NCI-H2081 (cell line): ENCODE measurements around the gene MB.

Experiments used
- DNase-seq, 2 experiments: peaks; one replicate each; lab custom pipeline; 2025; lab: John Stamatoyannopoulos, UW

MB gene

DNA sequence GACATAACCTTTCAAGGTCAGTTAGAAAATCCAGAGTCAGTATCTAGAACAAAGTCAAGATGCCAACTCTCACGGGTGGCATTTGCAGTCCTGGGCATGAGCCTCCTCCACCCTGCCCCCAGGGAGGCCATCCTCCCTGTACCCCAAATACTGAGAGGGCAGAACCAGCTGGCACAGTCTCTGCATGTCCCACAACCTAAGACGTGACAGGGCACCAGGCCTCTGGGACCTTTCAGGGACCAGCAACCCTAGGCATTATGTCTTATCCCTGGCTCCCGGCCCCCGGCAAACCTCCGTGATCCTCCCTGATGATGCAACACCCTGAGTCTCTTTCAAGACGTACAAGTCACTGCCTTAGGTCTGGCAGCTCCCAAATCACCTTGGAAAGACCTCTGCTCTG, 2.0 kb downstream of the MB start:
- DNase-seq: no peak

DNA sequence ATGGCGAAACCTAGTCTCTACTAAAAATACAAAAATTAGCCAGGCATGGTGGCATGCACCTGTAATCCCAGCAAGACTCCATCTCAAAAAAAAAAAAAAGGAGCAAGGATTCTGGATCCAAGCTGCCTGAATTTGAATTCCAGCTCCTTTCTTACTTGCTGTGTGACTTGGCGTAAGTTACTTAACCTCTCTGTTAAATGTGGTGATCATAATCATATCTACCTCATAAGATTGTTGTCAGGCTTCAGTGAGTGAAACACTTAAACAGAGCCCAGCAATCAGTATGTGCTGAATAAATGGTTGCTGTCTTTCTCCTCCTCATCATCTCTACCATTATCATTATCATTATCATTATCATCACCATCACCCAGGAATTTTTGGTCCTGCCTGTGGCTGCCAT, 2.7 kb downstream of the MB start:
- no peak for DNase-seq

DNA sequence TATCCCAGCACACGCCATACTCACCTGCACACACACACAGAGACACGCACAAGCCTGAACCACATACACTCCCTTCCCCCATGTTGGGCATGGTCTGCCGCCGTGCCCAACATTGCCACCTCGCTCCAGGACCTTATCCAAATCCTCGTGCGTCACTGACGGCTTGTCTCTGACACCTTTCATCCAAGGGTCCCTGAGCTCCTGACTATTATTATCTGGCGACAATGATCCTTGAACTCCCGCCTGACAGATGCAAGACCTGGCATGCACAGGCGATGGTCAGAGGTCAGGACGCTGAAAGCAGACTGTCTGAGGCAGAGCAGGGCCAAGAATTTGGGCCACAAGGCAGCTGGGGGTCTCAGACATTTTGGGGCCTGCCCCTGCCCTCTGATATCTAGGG, 4.2 kb downstream of the MB start:
- DNase-seq: no peak

DNA sequence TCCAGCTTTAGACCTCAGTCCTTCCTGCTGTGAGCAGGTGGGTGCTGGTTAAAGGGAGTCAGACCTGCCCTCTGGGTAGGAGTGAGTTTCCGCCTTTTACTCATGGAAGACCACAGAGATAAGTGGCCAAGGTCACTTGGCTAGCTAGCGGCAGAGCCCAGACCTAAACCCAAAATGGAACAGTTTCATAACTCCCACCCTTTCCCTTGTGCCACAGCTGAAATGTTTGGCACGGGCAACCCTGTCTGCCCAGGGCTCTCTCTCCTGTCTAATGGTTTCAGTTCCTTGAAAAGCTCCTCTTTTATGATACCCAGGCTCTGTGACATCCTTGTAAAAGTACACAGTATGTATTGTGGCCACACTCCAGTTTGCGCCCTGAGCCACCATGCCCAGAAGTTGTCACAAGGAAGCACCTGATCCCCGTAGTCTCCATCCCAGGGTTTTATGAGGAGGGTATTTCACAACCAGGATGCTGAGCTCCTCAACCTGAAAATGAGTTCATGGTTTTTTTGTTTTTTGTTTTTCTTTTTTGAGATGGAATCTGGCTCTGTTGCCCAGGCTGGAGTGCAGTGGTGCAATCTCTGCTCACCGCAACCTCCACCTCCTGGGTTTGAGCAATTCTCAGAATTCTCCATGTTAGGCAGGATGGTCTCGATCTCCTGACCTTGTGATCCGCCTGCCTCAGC, 5.1 kb downstream of the MB start:
- DNase-seq: no peak

DNA sequence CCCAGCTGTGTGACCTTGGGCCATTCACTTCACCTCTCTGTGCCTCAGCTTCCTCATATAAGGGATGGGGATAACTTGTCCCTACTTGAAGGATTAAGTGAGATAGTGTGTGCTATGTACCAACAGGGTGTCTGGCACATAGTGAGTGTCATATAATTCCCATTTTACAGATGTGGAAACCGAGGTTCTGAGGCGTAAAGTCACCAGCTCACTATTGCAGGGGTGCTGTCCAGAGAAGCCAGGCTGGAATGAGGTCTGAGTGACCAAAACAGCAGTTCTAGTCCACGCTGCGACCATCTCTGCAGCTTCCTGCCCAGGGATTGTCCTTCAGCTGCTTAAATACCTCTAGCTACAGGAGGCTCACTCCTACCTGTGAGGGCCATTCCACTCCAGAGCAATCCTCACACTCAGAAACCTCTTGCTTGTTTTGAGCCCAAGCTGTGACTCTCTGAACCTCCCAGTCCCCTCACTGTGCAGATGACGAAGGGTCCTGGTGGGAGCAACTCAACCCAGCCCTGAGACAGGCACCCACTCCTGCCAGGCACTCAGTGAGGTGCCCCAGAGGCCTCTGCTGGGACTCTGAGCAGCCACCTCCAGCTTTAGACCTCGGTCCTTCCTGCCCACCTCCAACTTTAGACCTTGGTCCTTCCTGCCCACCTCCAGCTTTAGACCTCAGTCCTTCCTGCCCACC, 5.8 kb downstream of the MB start:
- no peak for DNase-seq

DNA sequence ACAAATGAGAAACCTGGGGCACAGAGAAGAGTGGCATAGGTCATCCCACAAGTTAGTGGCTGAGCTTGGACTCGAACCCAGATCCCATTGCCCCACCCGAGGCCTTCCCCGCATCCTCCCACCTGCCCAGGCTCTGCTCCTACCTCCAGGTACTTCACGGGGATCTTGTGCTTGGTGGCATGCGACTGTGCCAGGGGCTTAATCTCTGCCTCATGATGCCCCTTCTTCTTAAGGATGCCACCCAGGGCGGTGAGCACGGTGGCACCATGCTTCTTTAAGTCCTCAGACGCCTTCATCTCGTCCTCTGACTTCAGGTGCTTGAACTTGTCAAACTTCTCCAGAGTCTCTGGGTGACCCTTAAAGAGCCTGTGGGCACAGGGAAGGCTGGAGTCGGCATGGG, 6.4 kb downstream of the MB start:
- no peak for DNase-seq

DNA sequence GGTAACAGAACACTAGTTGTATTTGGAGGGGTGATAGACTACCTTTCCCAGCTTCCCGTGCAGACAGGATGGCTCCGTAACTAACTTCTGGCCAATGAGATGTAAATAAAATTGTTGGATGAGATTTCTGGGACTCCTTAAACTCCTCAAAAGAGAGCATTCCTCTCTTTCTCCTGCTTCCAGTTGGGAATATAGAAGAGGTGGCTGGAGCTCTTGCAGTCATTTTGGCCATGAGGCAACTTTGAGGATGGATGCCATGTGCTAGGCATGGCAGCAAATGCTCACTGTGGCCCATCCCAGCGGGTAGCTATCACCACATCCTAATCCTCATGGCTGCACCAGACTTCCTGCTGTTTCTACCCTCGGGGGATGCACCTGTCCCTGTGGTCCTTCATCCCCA, 7.4 kb downstream of the MB start:
- no peak for DNase-seq

DNA sequence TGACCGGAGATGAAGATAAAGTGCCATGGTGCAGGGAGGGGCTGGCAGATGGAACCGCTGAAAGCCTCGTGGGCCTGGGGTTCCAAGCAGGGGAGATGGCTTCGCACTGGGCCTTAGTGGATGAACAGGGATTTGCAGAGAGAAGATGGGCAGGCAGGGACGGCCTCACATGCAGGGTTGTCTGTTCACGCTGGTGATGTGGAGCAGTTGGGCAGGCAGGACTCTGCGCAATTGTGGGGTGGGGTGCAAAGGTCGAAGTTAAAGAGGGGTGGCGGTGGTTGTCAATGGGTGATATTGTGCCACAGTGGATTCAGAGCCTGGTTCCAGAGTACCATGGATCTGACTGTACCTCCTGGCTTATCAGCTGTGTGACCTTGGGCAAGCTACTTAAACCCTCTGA, 7.9 kb downstream of the MB start:
- DNase-seq: no peak

DNA sequence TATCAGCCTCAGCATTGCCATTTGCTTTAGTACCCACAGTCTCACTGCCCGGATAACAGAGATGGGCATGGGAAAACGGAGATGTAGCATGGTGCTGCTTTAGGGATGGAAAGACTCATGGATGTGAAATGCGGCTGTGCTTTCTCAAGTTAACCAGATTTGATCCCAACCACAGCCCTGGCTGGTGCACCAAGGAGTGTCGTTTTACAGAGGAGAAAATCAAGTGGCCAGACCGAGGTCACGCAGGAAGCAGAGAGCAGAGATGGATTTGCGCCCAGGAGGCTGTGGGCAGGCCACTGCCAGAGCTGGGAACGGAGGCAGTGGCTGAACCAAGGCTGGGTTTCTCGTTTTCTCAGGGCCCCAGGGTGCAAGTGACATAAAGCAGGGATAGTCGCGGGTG, 9.0 kb downstream of the MB start:
- DNase-seq: no peak

DNA sequence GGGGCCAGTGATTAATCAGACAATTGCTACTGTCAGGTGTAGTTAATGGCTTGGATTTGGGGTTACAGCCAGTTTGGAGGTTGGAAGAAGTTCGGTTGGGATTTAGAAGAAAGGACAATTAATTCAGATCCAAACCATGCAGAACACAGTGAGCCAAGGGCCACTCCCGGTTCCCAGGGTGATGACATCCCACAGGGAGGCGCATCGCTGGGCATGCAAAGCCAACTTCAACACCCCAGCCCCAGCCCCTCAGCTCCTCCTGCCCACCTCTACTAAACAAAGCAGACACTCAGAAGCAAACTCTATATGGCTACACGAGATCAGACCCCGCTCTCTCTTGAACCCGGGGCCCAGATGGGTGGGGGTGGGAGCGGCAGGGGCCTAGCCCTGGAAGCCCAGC, 10.2 kb downstream of the MB start:
- no peak for DNase-seq

DNA sequence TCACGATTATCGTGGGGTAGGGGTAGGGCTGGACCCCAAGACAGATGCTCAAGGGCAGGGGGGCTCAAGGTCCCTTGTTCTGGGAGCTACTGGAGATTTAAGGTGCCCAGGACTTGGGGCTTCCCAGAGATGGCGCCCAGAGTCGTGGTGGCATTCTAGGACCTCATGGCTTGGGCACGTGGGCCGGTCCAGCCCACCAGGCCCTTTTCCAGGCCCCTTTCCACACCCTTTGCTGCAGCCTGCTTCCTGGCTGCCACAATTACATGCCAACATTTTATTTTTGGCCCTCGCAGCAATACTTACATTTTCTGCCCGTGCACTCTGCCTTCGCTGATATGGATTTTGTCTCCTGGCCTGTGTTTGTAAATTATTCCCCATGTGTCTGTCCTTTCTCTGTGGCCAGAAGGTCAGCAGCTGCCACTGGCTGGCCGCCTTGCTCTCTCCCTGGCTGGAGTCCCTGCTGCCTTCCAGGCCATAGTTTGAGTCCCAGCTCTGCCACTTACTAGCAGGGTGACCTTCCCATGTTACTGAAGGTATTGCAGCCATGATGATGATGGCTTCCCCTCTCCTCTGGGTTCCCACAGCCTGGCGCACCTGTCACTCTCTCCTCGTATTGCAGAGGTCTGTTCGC, 11.2 kb downstream of the MB start:
- DNase-seq: no peak

DNA sequence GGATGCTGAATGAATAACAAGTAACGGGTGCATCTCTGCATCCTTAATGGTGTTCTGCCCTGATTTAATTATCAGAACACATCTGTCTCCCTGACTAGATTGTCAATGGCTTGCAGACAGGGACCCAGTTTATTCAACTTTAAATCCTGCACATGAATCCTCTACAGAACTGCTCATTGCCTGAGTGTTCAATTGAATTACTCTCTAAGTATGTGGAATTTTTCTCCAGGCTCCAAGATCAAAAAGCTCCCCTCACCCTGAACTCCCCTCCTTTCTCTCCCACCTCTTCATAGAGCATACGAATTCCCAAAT, 11.8 kb downstream of the MB start:
- DNase-seq: no peak

DNA sequence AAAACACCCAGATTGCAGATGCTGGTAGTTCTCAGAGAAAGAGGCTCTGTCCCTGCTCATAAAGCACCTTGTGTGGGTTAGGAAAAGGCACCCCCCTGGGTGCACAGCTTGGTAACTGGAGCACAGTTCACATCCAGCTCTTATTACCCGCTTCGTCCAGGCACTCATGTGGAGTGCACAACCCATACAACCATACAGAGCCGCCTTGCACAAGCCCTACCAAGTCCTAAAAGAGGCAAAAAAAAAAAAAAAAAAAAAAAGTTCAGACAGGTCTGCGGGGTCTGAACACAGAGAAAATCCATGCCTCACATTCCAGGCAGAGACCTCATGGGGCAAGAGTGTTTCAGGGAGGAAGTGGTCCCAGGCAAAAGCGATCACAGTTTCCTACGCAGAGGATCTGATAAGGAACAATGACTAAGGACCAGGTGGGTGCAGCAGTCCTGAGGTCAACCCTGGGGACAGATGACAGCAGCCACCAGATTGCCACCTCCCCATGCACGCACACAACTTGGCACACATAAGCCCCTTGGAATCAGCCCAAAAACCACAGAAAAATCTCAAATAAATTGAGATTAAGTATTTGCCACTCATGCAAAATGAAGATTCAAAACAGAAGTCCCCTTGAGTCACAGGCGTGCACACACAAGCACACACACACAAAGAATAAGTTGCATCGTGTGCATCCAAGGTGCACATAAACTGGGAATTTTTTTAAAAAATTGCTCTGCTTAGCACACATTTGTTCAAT, 12.3 kb downstream of the MB start:
- DNase-seq: no peak

DNA sequence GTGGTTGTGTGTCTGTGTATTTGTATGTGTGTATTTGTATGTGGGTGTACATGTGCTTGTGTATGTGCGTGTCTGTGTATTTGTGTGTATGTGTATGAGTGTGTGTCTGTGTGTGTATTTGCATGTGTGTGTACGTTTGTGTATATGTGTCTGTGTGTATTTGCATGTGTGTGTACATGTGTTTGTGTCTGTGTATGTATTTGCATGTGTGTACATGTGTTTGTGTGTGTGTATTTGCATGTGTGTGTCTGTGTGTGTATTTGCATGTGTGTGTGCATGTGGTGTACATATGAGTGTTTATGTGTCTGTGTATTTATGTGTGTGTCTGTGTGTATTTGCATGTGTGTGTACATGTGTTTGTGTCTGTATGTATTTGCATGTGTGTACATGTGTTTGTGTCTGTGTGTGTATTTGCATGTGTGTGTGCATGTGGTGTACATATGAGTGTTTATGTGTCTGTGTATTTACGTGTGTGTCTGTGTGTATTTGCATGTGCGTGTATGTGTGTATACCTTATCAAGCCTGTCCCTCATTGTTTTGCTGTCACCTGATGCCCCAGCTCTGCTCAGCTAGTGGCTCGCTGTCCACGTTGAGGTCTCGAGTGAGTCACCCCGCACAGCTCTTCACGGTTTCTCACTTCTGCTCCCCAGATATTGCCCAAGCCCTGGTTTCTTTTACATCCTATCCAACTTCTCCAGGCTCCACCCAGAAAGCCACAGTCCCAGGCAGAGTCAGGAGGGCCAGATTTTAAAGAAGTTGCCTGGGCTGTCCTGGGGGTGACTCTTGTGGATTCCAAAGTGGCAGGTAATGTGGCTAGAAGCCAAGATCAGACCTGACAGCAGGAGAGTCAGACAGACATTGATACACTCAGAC, 15.2 kb downstream of the MB start:
- DNase-seq: no peak

DNA sequence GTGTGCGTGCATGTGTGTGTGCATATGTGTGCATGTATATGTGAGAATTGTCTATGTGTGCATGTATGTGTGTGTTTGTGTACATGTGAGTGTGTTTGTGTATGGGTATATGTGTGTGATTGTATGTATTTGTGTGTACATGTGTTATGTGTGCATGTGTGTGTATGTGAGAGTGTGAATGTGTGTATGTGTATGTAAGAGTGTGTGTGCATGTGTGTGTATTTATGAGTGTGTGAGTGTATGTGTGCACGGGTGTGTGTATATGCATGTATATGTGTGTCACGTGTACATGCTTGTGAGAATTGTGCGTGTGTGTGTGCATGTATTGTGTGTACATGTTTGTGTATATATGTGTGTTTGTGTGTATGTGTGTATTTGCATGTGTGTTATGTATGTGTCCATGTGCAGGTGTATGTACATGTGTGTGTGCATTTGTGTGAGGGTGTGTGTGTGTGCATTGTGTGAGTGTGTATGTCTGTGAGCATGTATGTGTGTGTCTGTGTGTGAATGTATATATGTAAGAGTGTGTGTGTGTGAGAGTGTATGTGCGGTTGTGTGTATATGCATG, 16.0 kb downstream of the MB start:
- DNase-seq: no peak

DNA sequence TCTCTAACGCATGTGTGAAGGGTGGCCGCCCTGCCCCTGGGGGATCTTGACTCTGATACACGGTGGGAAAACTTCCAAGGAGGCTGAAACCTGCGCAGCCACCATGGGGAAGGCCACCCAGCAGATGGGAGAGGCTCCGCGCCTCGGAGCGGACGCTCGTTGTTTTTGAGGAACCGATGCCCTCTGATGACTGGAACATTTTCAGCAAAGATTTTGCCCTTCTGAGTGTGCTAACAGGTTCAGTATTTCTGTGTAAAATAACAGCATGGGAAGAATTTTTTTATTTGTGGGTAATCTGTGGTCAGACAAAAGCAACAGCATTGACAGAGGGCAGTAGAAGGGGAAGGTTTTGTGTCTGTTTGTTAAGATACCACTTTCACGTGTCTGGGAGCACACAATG, 16.7 kb downstream of the MB start:
- no peak for DNase-seq

DNA sequence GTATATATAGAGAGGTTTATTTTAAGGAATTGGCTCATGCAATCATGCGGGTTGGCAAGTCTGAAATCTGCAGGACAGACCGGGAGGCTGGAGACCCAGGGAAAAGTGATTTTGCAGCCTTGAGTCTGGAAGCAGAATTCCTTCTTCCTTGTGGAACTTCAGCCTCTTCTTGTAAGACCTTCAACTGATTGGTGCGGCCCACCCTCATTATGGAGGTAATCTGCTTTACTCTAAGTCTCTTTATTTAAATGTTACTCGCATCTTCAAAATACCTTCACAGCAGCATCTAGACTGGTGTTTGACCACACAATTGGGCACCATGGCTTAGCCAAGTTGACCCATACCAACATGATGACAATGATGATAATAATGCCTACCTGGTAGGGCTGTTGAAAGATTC, 17.8 kb downstream of the MB start:
- DNase-seq: no peak

DNA sequence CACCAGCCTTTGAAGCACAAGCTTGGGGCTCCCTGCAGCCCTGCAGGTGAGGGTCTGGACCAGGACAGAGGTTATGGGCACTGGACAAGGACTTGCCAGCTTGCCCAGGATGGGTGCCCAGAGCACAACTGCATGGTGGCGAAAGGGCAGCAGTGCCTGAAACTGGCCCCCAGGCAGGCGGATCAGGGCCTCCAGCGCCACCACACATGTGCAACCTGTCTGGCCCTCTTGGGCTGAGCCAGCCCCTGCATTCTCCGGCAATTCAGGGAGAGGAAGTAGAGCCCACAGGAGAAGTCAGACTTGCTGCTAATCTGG, 18.8 kb downstream of the MB start:
- no peak for DNase-seq

DNA sequence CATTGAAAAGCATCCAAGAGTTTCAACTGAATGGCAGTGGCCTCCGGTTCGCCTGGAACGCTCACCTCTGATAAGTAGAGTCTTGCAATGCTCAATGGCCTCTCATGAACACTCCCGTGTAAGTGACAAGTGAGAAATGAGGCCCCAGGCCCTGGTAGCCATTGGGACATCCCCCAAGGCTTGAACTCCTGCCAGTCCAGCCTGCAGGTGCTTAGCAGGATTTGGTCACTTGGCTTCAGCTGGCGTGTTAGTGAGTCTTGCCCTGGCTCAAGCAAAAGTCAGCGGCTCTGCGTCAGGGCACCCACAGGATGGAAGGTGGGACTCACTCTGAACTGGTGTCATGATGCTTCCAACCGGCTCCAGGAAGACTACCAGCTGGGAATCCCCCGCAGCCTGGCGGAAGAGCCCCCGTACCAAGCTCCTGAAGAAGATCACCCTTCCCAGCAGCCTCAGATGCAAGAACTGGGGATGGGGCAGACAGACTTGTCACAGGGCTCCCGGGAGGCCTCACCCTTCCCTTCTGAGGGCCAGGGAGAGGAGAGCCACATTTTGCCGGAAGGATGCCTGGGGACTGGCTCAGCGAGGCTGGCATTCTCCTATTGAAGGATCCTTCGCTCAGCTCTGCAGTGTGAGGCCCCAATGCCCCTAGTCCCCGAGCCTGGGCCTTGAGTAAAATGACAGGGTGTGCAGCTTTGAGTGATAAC, 19.3 kb downstream of the MB start:
- DNase-seq: no peak

DNA sequence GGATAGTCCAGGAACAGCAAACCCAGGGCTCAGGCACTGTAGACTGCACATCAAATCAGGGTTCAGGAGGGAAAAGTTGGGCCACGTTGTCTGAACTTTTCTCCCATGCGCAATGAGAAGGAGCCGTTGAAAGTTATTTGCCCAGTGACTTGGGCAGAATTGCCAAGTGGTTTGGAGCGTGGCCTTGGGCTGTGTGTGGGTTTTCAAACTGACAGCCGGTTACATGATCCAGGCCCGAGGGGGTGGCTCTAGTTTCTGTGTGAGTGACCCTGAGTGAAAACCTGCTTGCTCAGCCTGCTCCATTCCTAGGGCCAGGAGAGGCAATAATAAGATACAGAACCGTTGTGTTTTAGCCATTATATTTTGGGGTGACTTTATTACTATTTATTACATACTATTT, 20.3 kb downstream of the MB start:
- no peak for DNase-seq

DNA sequence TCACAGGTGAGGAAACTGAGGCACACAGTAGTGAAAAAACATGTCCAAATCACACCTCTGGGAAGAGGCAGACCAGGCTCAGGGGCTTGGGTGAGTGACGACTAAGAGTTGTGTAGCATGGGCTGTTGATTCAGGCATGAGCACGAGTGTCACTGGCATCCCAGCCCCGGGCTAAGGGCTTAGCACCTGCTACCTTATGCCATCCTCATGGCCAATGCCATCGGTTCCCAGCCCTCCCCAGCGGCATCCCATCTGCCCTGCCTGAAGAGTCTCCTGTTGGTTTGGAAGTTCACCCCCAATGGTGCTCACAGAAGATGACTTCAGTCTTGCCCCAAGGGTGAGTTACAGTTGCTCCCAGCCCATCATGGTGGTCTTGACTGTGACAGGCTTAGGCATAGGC, 22.4 kb downstream of the MB start:
- DNase-seq: no peak
